Left ventricle myocardium inferior (tissue), 1 donor: ENCODE results near the gene CLIC1. TPM values are rescaled to one million over a fixed set of nuclear protein-coding genes. Genes with fewer than 3 reads are reported as not detected.
A peak's percentile ranks its signal among the peaks of the same experiment; 100 is the strongest.

Experiments
- DNase-seq: peaks from one replicate; pipeline ENCODE4 v3.0.0-alpha.2; 2020
- H3K27ac ChIP-seq: fragments of 200-600 bp; replicated peaks from 2 replicates; pipeline ENCODE4 v1.8.0; 2021
- H3K27me3 ChIP-seq: fragments of 200-600 bp; 2 replicates; pipeline ENCODE4 v1.8.0; 2021; ENCODE audit warnings: low read depth
- H3K36me3 ChIP-seq: fragments of 200-600 bp; 2 replicates; pipeline ENCODE4 v1.8.0; 2021
- H3K4me1 ChIP-seq: fragments of 200-600 bp; 2 replicates; pipeline ENCODE4 v1.8.0; 2021
- H3K4me3 ChIP-seq: fragments of 200-600 bp; 2 replicates; pipeline ENCODE4 v1.8.0; 2021; ENCODE audit warnings: mild to moderate bottlenecking, moderate library complexity
- H3K9me3 ChIP-seq: fragments of 200-600 bp; replicated peaks from 2 replicates; pipeline ENCODE4 v1.8.0; 2021
- intact Hi-C: fragments of 100-400 bp; cut with micrococcal nuclease; formaldehyde crosslinking; loops from one replicate; pipeline ENCODE4 v1.11.0; 2022
- total RNA-seq: library from RNA; stranded (reverse); fragmentation: NEBNext Ultra II Directional; extraction: Animal tissue kit (Norgen Biotek cat#: 25700); gene quantifications from one replicate; pipeline ENCODE4 v1.2.1, GENCODE V29; 2021
- TF ChIP-seq, protein P1 (sequence below): fragments of 200-600 bp; IDR thresholded peaks from 2 replicates; pipeline ENCODE4 v1.8.0; 2021; ENCODE audit warnings: antibody characterized with exemption, mild to moderate bottlenecking, borderline replicate concordance
- donor health status: DM: no; HTN: yes; CAD: no; lungs with severe emphysema.

CLIC1 gene
- total RNA-seq, 1 donor from 2014 or later = 78.0 TPM

DNA sequence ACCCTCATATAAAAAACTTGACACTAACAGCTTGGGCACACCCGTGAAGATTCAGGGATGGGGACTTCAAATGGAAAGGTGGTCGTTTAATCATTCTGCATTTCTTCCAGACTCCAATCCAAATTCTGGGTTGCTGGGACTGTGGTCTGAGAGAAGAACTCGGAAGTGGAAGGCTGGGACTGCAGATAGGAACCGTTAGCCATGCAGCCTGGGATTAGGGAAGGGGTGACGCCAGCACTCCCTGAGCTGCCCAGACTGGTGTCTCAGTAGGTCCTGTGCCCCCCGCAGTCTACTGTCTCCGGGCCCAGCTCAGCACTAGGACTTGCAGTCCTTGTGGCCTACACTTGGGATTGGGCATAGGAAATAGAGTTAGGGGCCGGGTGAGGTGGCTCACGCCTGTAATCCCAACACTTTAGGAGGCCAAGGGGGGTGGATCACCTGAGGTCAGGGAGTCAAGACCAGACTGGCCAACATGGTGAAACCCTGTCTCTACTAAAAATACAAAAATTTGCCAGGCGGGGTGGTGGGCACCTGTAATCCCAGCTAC is 511 bp upstream of the CLIC1 start:
- Histone ChIP-seq H3K27ac (peak overlapping the region; percentile 96), H3K9me3 (no peaks in the 10 kb centered on the region), H3K4me3 (peak overlapping the region; percentile 83), H3K27me3 (no peaks in the 10 kb centered on the region), H3K4me1 (peaks cover 83% of the 10 kb centered on the region), H3K36me3 (peaks cover 22% of the 10 kb centered on the region)
- TF ChIP-seq, protein P1, sequence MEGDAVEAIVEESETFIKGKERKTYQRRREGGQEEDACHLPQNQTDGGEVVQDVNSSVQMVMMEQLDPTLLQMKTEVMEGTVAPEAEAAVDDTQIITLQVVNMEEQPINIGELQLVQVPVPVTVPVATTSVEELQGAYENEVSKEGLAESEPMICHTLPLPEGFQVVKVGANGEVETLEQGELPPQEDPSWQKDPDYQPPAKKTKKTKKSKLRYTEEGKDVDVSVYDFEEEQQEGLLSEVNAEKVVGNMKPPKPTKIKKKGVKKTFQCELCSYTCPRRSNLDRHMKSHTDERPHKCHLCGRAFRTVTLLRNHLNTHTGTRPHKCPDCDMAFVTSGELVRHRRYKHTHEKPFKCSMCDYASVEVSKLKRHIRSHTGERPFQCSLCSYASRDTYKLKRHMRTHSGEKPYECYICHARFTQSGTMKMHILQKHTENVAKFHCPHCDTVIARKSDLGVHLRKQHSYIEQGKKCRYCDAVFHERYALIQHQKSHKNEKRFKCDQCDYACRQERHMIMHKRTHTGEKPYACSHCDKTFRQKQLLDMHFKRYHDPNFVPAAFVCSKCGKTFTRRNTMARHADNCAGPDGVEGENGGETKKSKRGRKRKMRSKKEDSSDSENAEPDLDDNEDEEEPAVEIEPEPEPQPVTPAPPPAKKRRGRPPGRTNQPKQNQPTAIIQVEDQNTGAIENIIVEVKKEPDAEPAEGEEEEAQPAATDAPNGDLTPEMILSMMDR = no peak
- no peak for DNase-seq
- intact Hi-C loops = no loop called here

GRCh38 chr6:31734821-31735406 is 1.4 kb downstream of the CLIC1 start:
- intact Hi-C loops = no loop called here
- no peaks in the 10 kb centered on the region for H3K9me3 ChIP-seq
- H3K4me1 ChIP-seq = peaks cover 93% of the 10 kb centered on the region
- H3K27ac ChIP-seq = peak overlapping the region; percentile 96
- TF ChIP-seq, protein P1 = no peak
- peak; percentile 38 for DNase-seq
- H3K27me3 ChIP-seq = no peaks in the 10 kb centered on the region
- peak overlapping the region; percentile 83 for H3K4me3 ChIP-seq
- peaks cover 36% of the 10 kb centered on the region for H3K36me3 ChIP-seq

- H3K9me3 ChIP-seq = no peaks in the 10 kb centered on the region
- peak overlapping the region; percentile 96 for H3K27ac ChIP-seq
- intact Hi-C loops = no loop called here
- H3K4me1 ChIP-seq = peaks cover 96% of the 10 kb centered on the region
- TF ChIP-seq, protein P1 = no peak
- H3K4me3 ChIP-seq = peak overlapping the region; percentile 83
- peaks cover 36% of the 10 kb centered on the region for H3K36me3 ChIP-seq
- DNase-seq = no peak
- no peaks in the 10 kb centered on the region for H3K27me3 ChIP-seq
Measured at GRCh38 chr6:31734247-31734820, 2.0 kb downstream of the CLIC1 start.

DNA sequence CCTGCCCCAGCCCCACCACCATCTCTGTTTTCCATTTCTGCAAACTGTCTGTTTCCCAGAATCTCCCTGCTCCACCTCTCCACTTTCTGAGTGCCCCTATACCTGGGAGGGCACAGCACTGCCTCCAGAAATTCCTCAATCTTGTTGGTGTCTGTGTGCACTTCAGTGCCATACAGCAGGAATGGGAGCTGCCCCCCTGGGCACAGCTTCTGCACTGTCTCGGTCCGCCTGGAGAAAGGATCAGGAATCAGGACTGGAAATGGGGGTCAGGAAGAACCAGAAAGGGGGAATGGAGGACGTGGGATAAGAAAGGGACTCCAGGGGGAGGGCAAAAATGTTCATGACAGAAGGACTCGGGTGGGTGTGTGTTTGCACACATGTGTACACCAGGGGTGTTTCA is 2.6 kb downstream of the CLIC1 start:
- Histone ChIP-seq H3K36me3 (peaks cover 36% of the 10 kb centered on the region), H3K4me3 (peak overlapping the region; percentile 83), H3K27ac (peak overlapping the region; percentile 96), H3K4me1 (peaks cover 96% of the 10 kb centered on the region), H3K9me3 (no peaks in the 10 kb centered on the region), H3K27me3 (no peaks in the 10 kb centered on the region)
- DNase-seq = no peak
- TF ChIP-seq, protein P1 = no peak
- intact Hi-C loops = no loop called here

DNA sequence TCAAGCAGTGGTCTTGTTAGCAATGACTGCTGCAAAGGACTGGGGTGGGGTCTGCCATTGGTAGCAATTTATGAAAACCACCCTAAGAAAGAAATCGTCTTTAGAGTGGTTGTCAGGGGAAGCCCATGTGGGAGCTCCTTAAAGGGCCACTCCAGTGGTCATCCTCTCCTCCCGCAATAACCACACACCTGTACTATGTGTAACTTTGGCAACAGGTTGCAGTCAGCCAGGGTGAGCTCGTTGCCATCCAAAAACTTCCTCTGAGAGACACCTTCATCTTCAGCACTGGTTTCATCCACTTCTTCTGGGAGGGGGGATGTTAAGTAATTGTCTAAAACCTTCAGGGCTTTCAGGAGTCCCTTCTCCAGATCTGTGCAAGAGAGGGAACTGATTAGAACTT is 4.3 kb downstream of the CLIC1 start:
- Histone ChIP-seq H3K4me3 (no peak overlapping the region), H3K4me1 (peaks cover 91% of the 10 kb centered on the region), H3K27me3 (no peaks in the 10 kb centered on the region), H3K27ac (peak overlapping the region; percentile 32), H3K36me3 (peaks cover 49% of the 10 kb centered on the region), H3K9me3 (no peaks in the 10 kb centered on the region)
- TF ChIP-seq, protein P1 = no peak
- intact Hi-C loops = no loop called here
- DNase-seq = no peak
